Astrocyte of the spinal cord (primary cell): Measurements from ENCODE around the gene CDC42EP5.

Experiments
- DNase-seq: peaks from one replicate; pipeline ENCODE4 v3.0.0; 2011; ENCODE audit warnings: low read depth, low spot score
- H3K4me3 ChIP-seq: 2 replicates; pipeline ENCODE4 v1.5.1; 2011; ENCODE audit warnings: low read depth, mild to moderate bottlenecking, low read length, moderate library complexity
- CTCF ChIP-seq: IDR thresholded peaks from 2 replicates; pipeline ENCODE4 v1.5.1; 2012; ENCODE audit warnings: low read depth, mild to moderate bottlenecking, low read length, inconsistent platforms
- in situ Hi-C: cut with HindIII; loops from 2 replicates; pipeline ENCODE4 v1.10.0; 2017; ENCODE audit warnings: low sequenced_read_pairs

CDC42EP5 gene

GRCh38 chr19:54463531-54464043 is 9.5 kb downstream of the CDC42EP5 start, which contains the start of gene LENG9:
TSS of gene LENG9 (minus strand) at chr19:54463778. CDS start at chr19:54463526, 252 bp downstream.
- peak within 1 kb of the TSS; percentile 43 for H3K4me3 ChIP-seq
- in situ Hi-C loops, result no loop called here
- peak; percentile 99 for DNase-seq
- TF ChIP-seq CTCF, result no peak

DNA sequence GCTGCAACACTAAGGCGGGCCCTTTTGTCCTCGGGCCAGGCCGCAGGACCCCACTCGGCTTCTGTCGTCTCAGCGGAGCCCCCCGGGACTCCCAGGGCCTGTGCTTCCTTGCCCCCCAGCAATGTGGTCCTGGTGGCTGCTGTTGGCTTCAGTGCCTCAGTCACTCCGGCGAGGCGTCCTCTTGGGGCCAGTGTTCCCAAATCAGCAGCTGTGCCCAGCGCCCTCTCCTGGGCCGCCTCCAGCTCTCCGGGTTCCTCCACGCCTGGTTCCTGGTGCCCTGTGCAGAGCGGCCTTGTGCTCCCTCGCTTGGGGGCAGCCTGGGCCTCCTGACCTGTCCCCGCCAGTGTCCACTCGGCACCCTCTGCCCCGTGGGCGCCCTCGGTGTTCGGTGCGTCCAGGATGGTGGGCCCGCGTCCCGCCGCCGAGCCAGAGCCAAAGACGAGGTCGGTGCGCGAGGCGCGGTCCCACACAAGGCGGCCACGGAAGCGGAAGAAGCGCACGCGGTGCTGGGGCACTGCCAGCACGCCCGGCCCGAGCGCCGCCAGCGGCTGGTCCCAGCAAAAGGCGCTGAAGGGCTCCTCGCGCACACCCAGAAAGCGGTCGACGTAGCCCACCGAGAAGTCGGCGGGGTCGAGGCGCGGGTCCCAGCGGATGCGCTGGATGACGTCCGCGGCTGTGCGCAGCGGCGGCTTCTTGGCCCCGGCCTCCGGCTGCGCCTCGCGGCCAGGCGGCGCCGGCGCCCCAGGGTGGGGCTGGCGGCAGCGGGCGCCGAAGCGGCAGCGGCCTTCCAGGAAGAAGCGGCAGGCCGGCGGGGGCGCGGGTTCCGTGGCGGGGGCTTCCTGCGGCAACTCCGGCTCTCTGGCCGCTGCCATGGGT is 10.2 kb downstream of the CDC42EP5 start:
- peak overlapping the region; percentile 43 for H3K4me3 ChIP-seq
- TF ChIP-seq CTCF, result peak; percentile 27
- DNase-seq, result peak; percentile 61
- in situ Hi-C loops, result no loop called here

GRCh38 chr19:54462047-54462654 is 10.9 kb downstream of the CDC42EP5 start:
- peak overlapping the region; percentile 43 for H3K4me3 ChIP-seq
- in situ Hi-C loops, result no loop called here
- DNase-seq, result no peak
- TF ChIP-seq CTCF, result no peak

GRCh38 chr19:54461613-54462012 is 11.5 kb downstream of the CDC42EP5 start:
- in situ Hi-C loops, result no loop called here
- no peak overlapping the region for H3K4me3 ChIP-seq
- TF ChIP-seq CTCF, result no peak
- DNase-seq, result no peak

DNA sequence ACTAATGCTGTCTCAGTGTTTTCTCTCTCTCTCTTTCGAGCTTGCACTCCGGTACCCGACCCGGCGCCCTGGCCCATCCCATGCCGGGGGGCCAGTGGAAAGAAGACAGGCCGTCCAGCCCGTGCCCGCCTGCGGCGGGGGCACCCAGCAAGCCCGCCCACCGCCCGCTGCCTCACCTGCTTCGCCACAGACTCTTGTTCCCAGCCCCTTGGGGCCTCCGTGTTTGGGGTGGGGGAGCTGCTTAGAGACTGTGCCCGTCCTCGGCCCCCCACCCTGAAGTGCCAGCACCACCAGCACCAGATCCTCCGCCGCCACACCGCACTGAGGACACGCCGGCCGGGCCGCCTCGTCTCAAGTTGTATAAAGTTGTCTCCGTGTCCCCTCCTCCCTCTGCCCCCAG is 11.9 kb downstream of the CDC42EP5 start:
- in situ Hi-C loops, result no loop called here
- TF ChIP-seq CTCF, result no peak
- no peak overlapping the region for H3K4me3 ChIP-seq
- DNase-seq, result no peak

- no peak for DNase-seq
- no peak for TF ChIP-seq CTCF
- in situ Hi-C loops, result no loop called here
- H3K4me3 ChIP-seq, result no peak overlapping the region
These were observed 12.7 kb downstream of the CDC42EP5 start for GRCh38 chr19:54460230-54461005.
